ENCODE data around the gene WDR59.
A peak's percentile ranks its signal among the peaks of the same experiment; 100 is the strongest.
"Not testable (repeated sequence)": the region's sequence is repeated elsewhere in the genome, so short reads cannot be mapped to it uniquely, and the experiment has no call there.

WDR59 gene

GRCh38 chr16:75012380-75013081 is 27.6 kb upstream of the WDR59 start:
- no peak for DNase-seq

DNA sequence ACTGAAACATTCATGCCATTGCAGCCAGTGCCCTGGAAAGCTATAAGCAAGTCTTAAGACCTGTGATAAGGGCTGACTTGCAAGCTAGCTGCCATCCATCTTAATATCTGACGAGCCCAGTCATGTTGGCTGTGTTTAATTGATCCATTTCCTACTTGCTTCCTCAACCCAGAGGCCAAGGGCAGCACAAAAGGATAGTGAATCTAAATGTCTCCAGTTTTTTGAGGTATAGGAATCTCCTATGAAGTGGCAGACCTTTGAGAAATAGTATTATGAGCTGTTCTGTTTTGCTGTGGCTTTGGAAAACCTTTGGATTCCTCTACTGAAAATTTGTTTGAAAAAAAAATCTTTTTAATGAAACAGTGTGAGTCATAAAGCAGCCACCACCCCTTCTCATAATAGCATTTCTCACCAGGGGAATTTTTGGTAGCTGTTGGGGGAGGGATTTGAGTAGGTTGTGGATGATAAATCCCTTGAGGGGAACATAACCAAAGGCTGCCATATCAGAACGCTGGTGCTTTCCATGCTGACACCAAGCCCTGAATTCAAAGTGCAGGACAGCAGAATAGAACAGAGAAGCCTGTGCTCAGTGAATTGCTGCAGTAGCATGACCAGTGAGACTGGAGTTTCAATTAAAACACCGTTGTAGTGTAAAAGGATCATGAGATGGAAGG is 26.8 kb upstream of the WDR59 start:
- DNase-seq, result no peak

- no peak for DNase-seq
These were observed 25.5 kb upstream of the WDR59 start for GRCh38 chr16:75010427-75010826.

DNA sequence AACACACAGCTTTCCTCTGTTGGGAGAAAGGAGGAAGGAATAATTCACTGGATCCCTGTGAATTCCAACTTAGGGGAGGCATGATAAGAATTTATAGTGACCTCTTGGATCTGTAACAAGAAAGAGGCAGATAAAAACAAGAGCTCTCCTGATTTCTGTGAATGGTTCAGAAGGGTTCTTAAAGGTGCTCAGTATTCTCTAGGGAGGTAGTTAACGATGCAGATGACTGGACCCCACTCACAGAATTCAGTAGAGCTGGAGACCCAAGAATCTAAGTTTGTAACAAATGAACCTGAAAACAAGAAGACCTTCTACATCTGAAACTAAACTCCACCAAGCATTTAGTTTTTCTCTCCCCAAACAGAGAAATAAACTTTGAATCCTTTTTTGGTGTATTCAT is 22.5 kb upstream of the WDR59 start:
- no peak for DNase-seq

- no peak for DNase-seq
These were observed 20.8 kb upstream of the WDR59 start for GRCh38 chr16:75005697-75006096.

DNA sequence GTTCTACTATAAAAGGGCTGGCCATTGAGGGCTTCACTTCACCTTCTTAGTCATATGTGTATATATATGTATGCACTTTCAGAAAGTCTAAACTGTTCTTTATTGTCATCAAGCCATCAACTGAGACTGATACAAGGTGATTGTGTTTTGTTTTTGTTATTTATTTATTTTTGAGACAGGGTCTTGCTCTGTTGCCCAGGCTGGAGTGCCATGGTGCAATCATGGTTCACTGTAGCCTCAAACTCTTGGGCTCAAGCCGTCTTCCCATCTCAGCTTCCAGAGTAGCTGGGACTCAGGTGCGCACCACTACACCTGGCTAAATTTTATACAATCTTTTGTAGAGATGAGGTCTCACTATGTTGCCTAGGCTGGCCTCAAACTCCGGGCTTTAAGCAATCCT is 19.5 kb upstream of the WDR59 start:
- no peak for DNase-seq

DNA sequence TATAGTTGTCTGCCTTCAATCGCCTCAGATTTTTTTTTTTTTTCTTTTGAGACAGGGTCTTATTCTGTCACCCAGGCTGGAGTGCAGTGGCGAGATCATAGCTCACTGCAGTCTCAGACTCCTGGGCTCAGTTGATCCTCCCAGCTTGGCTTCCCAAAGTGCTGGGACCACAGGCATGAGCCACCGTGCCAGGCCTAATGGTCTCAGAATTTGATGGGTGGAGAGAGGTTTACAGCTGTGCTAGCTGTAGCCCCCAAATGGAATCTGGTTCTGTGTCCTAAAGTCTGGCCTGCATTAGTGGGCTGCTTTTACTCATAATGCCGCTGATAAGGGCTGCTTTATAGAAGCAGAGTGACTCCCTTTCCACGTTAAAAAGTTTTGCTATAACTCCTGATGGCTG is 19.0 kb upstream of the WDR59 start:
- DNase-seq, result no peak

GRCh38 chr16:75002474-75002873 is 17.6 kb upstream of the WDR59 start:
- no peak for DNase-seq

DNA sequence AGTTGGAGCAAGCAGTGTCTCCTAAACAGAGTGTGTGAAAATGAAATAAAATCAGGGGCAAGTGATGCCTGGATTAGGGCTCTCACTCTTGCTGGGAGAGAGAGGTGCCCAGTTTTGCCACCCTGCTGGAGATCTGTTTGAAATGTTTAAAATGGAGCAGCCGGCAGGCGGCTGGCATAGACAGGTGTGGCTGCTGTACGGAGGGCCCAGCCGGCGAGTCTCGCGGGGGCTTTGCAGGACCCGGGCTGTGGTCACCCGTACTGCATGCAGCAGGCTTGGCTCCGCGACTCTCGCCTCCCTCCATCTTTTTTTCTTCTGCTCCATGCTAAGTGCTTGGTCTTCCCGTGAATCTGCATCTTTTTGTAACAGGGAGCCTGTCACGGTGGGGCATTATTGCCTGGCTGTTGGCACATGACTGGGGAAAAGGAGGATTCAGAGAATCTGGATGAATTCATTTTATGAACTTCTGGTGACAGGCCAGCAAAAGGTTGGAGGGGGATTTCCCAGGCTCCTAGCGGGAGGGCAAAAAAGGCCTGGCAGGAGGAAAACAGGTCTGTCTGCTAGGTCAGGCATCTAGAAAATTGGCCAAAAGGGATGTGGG is 15.7 kb upstream of the WDR59 start:
- DNase-seq, result peak; percentile 21

GRCh38 chr16:74999609-75000480 is 14.9 kb upstream of the WDR59 start:
- DNase-seq, result peak; percentile 45

- peak; percentile 45 for DNase-seq
These were observed 14.3 kb upstream of the WDR59 start for GRCh38 chr16:74999219-74999608.

DNA sequence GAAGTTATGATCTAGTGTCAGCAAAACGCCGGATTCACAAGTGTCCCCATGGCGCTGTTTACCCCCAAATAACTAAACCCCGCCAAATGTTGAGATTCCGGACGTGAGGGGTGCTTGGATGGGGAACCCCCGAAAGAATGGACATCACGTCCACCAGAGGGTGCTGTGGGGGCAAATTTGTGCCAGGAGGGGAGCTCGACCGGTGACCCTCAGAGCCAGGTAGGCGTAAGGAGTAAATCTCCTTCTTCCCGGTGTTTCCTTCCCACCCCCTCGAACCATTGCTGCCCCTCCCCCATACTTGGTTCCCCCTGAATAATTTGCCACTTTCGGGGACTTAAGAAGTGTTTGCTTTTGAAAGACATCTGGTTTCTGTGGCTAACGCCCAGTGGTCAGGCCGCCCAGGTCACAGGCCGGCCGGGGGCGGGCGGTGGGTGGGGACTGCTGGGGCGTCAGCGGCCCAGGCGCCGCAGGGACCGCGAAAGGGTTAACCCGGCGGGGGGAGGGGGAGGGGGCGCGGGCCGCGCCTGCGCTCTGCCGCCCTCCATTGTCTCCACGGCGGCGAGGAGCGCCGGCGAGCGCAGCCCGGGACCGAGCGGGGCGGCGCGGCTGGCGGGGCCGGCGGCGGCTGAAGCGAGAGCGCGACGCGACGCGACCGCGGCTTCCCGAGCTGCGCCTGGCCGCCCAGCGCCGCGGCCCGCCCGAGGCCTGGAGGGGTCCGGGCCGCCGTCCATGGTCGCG is 13.7 kb upstream of the WDR59 start, which contains the start of gene ZNRF1:
TSS of gene ZNRF1 (plus strand) at position 544 of the 738 bp plus-strand sequence. CDS start 648 bp downstream, outside the sequence.
- DNase-seq, result peak; percentile 76

GRCh38 chr16:74997042-74997491 is 12.1 kb upstream of the WDR59 start:
- no peak for DNase-seq

DNA sequence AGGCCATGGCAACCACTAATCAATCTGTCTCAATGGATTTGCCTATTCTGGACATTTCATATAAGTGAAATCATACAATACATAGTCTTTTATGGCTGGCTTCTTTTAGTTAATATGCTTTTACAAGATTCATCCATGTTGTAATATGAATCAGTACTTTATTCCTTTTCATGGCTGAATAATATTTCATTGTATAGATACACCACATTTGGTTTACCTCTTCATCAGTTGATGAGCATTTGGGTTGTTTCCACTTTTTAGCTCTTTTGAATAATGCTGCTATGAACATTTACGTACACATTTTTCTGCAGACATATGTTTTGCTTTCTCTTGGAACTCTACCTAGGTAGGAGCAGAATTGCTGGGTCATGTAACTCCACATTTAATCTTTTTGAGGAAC is 11.1 kb upstream of the WDR59 start:
- no peak for DNase-seq

DNA sequence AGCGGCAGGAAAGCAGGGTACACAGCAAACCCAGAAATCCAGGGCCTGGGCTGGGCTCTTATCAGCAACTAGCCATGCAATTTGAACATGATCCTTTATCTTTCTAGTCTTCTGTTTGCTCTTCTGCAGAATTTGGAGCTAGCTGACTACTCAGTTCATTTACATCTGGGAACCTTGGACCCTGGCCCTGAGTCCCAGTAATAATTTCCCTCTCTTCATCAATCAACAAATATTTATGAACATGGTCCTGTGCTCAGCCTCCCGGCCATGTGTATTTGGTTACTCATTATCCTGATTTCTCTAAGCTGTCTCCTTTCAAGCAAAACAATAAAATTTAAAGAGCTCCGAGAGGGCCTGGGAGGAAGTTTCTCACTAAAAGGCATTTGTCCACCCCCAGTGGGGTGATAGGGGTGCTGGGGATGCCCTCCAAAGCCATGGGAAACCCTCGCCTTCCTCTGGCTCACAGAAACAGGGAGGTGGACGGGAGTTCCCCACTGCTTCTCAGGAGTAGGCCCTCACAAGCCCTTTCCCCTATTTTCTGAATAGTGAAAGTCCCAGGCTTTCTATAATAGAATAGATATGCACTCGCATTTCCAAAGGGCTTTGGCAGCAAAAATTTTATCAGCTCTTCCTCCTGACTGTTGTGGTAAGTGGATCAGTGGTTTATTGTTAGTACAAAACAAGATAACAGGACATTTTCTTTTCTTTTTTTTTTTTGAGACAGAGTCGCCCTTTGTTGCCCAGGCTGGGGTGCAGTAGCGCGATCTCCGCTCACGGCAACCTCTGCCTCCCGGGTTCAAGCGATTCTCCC is 6.9 kb upstream of the WDR59 start:
- no peak for DNase-seq

- DNase-seq, result no peak
These were observed 6.3 kb upstream of the WDR59 start for GRCh38 chr16:74991268-74991592.

DNA sequence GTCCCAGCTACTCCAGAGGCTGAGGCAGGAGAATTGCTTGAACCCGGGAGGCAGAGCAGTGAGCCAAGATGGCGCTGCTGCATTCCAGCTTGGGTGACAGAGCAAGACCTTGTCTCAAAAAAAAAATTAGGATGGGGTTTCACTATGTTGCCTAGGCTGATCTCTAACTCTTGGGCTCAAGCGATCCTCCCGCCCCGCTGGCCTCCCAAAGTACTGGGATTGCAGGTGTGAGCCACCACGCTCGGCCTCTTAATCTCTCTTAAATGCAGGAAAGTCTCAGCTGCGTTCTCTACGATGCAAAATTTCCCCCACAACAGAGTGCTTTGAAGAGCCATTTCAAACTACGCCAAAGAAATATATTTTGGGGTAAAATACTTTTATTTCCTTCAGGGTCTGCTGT is 5.9 kb upstream of the WDR59 start:
- DNase-seq, result no peak

GRCh38 chr16:74989864-74990263 is 4.9 kb upstream of the WDR59 start:
- not testable (repeated sequence) for DNase-seq

- no peak for DNase-seq
These were observed 2.2 kb upstream of the WDR59 start for GRCh38 chr16:74987027-74987681.

DNA sequence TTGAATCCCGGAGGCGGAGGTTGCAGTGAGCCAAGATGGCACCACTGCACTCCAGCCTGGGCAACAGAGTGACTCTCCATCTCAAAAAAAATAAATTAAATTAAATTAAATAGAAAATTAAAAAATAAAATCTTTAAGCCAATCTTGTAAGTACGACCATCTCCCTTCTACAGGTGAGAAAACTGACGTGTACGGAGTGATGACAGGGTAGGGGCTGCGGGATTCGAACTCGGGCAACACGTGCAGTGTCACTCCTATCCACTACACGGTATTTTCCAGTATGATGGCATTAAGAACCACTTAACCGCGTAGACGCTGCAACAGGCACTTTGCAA is 762 bp downstream of the WDR59 start:
- no peak for DNase-seq

DNA sequence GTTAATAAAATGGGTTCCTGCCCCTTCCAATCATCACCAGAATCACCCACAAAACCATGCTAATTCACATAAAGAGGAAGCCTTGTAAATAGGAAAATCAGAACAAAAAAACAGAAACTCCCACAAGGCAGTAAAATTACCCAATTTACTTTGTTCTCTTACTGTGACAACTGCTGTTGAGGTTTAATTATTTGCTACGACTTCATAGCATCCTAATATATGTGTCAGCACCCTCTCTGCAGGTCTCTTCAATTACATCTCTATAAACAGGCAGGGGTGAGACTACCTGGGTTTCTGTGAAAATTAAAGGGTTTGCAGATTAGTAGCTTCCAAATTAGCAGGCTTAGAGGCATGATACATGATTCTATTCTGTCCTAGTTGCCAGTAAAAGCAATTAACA is 2.7 kb downstream of the WDR59 start:
- DNase-seq, result no peak

Data from NCI-H82 (cell line).